NAMALWA (cell line): ENCODE measurements around the gene RPS26.

ENCODE experiments used
- DNase-seq: peaks from one replicate; pipeline ENCODE4 v3.0.0-alpha.2; 2015; ENCODE audit warnings: low spot score

Gene RPS26

GRCh38 chr12:56078931-56079722 is 37.4 kb downstream of the RPS26 start:
- peak; percentile 53 for DNase-seq

GRCh38 chr12:56079723-56080555 is 38.2 kb downstream of the RPS26 start, which contains the start of gene ERBB3:
Gene ERBB3, plus strand, starts transcription at chr12:56080165. Its CDS starts 136 bp downstream, at chr12:56080301.
- DNase-seq = peak; percentile 56

GRCh38 chr12:56080556-56081138 is 38.9 kb downstream of the RPS26 start:
- DNase-seq = no peak

GRCh38 chr12:56081393-56082347 is 40.0 kb downstream of the RPS26 start:
- DNase-seq = no peak

- DNase-seq = no peak
Observed at GRCh38 chr12:56082382-56082781, 40.7 kb downstream of the RPS26 start.

GRCh38 chr12:56082967-56083366 is 41.2 kb downstream of the RPS26 start:
- DNase-seq = no peak

GRCh38 chr12:56084958-56085543 is 43.3 kb downstream of the RPS26 start:
- DNase-seq = peak; percentile 46

GRCh38 chr12:56086096-56086495 is 44.4 kb downstream of the RPS26 start:
- no peak for DNase-seq

GRCh38 chr12:56086608-56087007 is 44.9 kb downstream of the RPS26 start:
- DNase-seq = no peak

- DNase-seq = no peak
Observed at GRCh38 chr12:56087220-56087619, 45.5 kb downstream of the RPS26 start.
